BJ (cell line): ENCODE data around the gene DTD1. TPM values are rescaled to one million over a fixed set of nuclear protein-coding genes. Genes with fewer than 3 reads are reported as not detected.

Source experiments
- CTCF ChIA-PET: fragments of 350-600 bp; formaldehyde crosslinking; extraction: SDS; loops from one replicate; lab custom pipeline; 2021; ENCODE audit warnings: antibody characterized with exemption, inconsistent platforms; lab: Yijun Ruan, JAX
- POLR2A ChIA-PET: fragments of 300-600 bp; sonication (Branson Sonifier 250); formaldehyde crosslinking; extraction: SDS; loops from one replicate; lab custom pipeline; 2021; ENCODE audit warnings: antibody characterized with exemption; lab: Charles Lee
- DNase-seq: peaks from one replicate; pipeline ENCODE4 v3.0.0-alpha.2; 2011; ENCODE audit warnings: low read depth
- H3K27me3 ChIP-seq: 2 replicates; pipeline ENCODE4 v1.6.0; 2011; ENCODE audit warnings: low read length; ENCODE audit not compliant: control insufficient read depth, insufficient read depth
- H3K36me3 ChIP-seq: 2 replicates; pipeline ENCODE4 v1.5.1; 2011; ENCODE audit warnings: low read length; ENCODE audit not compliant: control insufficient read depth, insufficient read depth
- H3K4me3 ChIP-seq: 2 replicates; pipeline ENCODE4 v1.5.1; 2011; ENCODE audit warnings: low read depth, mild to moderate bottlenecking, control low read depth, low read length
- polyA plus RNA-seq: library from polyadenylated mRNA; depleted of rRNA; stranded (reverse); fragments of >200 nt; gene quantifications from 2 replicates; pipeline ENCODE4 v1.2.3, GENCODE V29; 2011
- TF ChIP-seq, protein P1 (sequence below): IDR thresholded peaks from 2 replicates; pipeline ENCODE4 v1.5.1; 2011; ENCODE audit warnings: low read depth, mild to moderate bottlenecking, control low read depth, inconsistent platforms, low read length, moderate library complexity; ENCODE audit not compliant: insufficient read depth

The DTD1 gene
- polyA plus RNA-seq, 1 experiment, result 47.3 TPM

- H3K4me3 ChIP-seq, result no peak overlapping the region
- H3K36me3 ChIP-seq, result no peaks in the 10 kb centered on the region
- ChIA-PET CTCF (no interaction called here), POLR2A (no interaction called here)
- TF ChIP-seq, protein P1, sequence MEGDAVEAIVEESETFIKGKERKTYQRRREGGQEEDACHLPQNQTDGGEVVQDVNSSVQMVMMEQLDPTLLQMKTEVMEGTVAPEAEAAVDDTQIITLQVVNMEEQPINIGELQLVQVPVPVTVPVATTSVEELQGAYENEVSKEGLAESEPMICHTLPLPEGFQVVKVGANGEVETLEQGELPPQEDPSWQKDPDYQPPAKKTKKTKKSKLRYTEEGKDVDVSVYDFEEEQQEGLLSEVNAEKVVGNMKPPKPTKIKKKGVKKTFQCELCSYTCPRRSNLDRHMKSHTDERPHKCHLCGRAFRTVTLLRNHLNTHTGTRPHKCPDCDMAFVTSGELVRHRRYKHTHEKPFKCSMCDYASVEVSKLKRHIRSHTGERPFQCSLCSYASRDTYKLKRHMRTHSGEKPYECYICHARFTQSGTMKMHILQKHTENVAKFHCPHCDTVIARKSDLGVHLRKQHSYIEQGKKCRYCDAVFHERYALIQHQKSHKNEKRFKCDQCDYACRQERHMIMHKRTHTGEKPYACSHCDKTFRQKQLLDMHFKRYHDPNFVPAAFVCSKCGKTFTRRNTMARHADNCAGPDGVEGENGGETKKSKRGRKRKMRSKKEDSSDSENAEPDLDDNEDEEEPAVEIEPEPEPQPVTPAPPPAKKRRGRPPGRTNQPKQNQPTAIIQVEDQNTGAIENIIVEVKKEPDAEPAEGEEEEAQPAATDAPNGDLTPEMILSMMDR, result no peak
- H3K27me3 ChIP-seq, result peaks cover 2% of the 10 kb centered on the region
- no peak for DNase-seq
Observed at GRCh38 chr20:18795366-18795765, 207.5 kb downstream of the DTD1 start.

DNA sequence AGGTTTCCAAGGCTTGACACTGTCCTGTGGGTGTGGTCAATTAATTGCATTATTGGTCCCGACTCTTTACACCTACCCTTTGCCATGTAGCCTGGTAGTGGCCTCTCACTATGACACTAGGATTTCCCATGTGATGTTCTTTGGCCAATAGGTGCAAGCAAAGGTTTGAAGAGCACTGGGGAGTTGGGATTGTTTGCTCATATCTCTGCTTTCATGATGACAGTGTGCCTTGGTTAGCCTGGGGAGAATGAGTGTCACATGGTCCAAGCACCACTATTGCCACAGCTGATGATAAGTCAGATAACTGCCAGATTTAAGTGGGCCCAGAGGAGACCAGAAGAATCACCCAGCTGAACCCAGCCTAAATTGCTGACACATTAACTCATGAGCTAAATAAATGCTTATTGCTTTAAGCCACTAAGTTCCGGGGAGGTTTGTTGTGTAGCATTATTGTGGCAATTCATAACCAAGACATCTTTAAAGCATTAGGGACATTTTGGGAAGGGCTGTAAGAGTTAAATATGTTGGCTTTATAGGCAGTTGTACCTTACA, 208.5 kb downstream of the DTD1 start:
- TF ChIP-seq, protein P1, result no peak
- ChIA-PET CTCF (interaction anchor here (0.7 kb wide), 1 partner anchor 13 kb away, joined by 3 read pairs; no protein-coding TSS in a partner anchor), POLR2A (no interaction called here)
- DNase-seq, result no peak
- H3K36me3 ChIP-seq, result no peaks in the 10 kb centered on the region
- no peak overlapping the region for H3K4me3 ChIP-seq
- no peaks in the 10 kb centered on the region for H3K27me3 ChIP-seq

GRCh38 chr20:18801516-18801915, 213.7 kb downstream of the DTD1 start:
- no peaks in the 10 kb centered on the region for H3K36me3 ChIP-seq
- H3K27me3 ChIP-seq, result no peaks in the 10 kb centered on the region
- H3K4me3 ChIP-seq, result no peak overlapping the region
- ChIA-PET CTCF (no interaction called here), POLR2A (no interaction called here)
- DNase-seq, result no peak
- TF ChIP-seq, protein P1, result no peak

GRCh38 chr20:18802012-18802634, 214.3 kb downstream of the DTD1 start:
- TF ChIP-seq, protein P1, result no peak
- Histone ChIP-seq H3K27me3 (no peaks in the 10 kb centered on the region), H3K36me3 (no peaks in the 10 kb centered on the region), H3K4me3 (no peak overlapping the region)
- POLR2A ChIA-PET, result no interaction called here
- DNase-seq, result no peak
- CTCF ChIA-PET, result no interaction called here

DNA sequence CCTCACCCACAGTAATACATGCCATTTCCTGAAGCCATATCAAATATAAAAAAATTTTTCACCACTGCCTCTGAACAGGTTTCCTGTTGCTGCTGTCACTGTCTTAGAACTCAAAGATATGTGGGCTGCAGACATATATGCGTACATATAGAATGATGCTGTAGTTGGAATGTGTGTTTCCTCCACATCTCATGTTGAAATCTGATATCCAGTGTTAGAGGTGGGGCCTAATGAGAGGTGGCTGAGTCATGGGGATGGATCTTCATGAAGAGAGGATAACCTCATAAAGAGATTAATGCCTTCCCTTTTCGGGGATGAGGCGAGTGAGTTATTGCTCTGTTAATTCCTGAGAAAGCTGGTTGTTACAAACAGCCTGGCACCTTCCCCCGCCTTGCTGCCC, 218.0 kb downstream of the DTD1 start:
- POLR2A ChIA-PET, result no interaction called here
- CTCF ChIA-PET, result no interaction called here
- Histone ChIP-seq H3K36me3 (no peaks in the 10 kb centered on the region), H3K4me3 (no peak overlapping the region), H3K27me3 (no peaks in the 10 kb centered on the region)
- DNase-seq, result no peak
- TF ChIP-seq, protein P1, result no peak
